ENCODE data around the gene RNF121. TPM values are rescaled to one million over a fixed set of nuclear protein-coding genes. Genes with fewer than 3 reads are reported as not detected.

The RNF121 gene
- total and polyA plus RNA-seq, 12 donors, result 8.3 to 25.7 (median 19.2) TPM

GRCh38 chr11:71940561-71941219 is 11.8 kb downstream of the RNF121 start:
- Histone ChIP-seq H3K27me3 (no peaks in the 10 kb centered on the region), H3K9me3 (no peaks in the 10 kb centered on the region), H3K4me1 (peaks cover 0 to 46% (median 11%) of the 10 kb centered on the region in 9 donors), H3K36me3 (peaks cover 0 to 8% (median 0%) of the 10 kb centered on the region in 9 donors), H3K4me3 (no peak overlapping the region), H3K27ac (no peak overlapping the region)
- 47 to 71% methylated on average over 6 of the region's 6 CpGs for WGBS, 2 donors
- intact Hi-C loops (cut with DNase I), result no loop called here
- ATAC-seq (no peak), DNase-seq (no peak)
- no peak for TF ChIP-seq CTCF (IDR thresholded peaks at IDR 0.05)

GRCh38 chr11:71946144-71946571 is 17.3 kb downstream of the RNF121 start:
- intact Hi-C loops (cut with DNase I), result no loop called here
- no peak for TF ChIP-seq CTCF (IDR thresholded peaks at IDR 0.05)
- ATAC-seq (no peak), DNase-seq (no peak)
- Histone ChIP-seq H3K9me3 (no peaks in the 10 kb centered on the region), H3K4me1 (peaks cover 0 to 36% (median 5%) of the 10 kb centered on the region in 9 donors), H3K27ac (no peak overlapping the region), H3K36me3 (peaks cover 0 to 10% (median 0%) of the 10 kb centered on the region in 9 donors), H3K27me3 (no peaks in the 10 kb centered on the region), H3K4me3 (no peak overlapping the region)
- 66 to 71% methylated on average over 2 of the region's 2 CpGs for WGBS, 2 donors

GRCh38 chr11:71947498-71947897 is 18.7 kb downstream of the RNF121 start:
- TF ChIP-seq CTCF (IDR thresholded peaks at IDR 0.05), result no peak
- no peak for ATAC-seq
- Histone ChIP-seq H3K9me3 (no peaks in the 10 kb centered on the region), H3K4me3 (no peak overlapping the region), H3K27ac (no peak overlapping the region), H3K27me3 (no peaks in the 10 kb centered on the region), H3K36me3 (peaks cover 0 to 10% (median 0%) of the 10 kb centered on the region in 9 donors), H3K4me1 (peaks cover 0 to 36% (median 5%) of the 10 kb centered on the region in 9 donors)
- 93% methylated on average over 3 of the region's 3 CpGs for WGBS, 2 donors
- intact Hi-C loops (cut with DNase I), result no loop called here
- DNase-seq, result no peak

GRCh38 chr11:71948314-71949027 is 19.6 kb downstream of the RNF121 start:
- Histone ChIP-seq H3K4me1 (peaks cover 0 to 36% (median 5%) of the 10 kb centered on the region in 9 donors), H3K27ac (no peak overlapping the region), H3K4me3 (no peak overlapping the region), H3K9me3 (no peaks in the 10 kb centered on the region), H3K27me3 (no peaks in the 10 kb centered on the region), H3K36me3 (peaks cover 0 to 10% (median 0%) of the 10 kb centered on the region in 9 donors)
- intact Hi-C loops (cut with DNase I), result no loop called here
- no peak for DNase-seq
- TF ChIP-seq CTCF (IDR thresholded peaks at IDR 0.05), result no peak
- ATAC-seq, result no peak
- 79 to 82% methylated on average over 7 of the region's 7 CpGs for WGBS, 2 donors

Data from heart right ventricle (tissue), 16 donors.